Stimulated activated CD4-positive, alpha-beta T cell treated with anti-CD3 and anti-CD28 coated beads, Interleukin-1b, Interleukin-23, amount 100 ng/mL, for 1 hour (primary cell): ENCODE data around the gene MUC6.

Experiments
- DNase-seq, 2 donors: peaks; one replicate each; pipeline ENCODE4 v3.0.0-alpha.2; 2020; ENCODE audit warnings: low read depth in 2 of 2

Gene MUC6

DNA sequence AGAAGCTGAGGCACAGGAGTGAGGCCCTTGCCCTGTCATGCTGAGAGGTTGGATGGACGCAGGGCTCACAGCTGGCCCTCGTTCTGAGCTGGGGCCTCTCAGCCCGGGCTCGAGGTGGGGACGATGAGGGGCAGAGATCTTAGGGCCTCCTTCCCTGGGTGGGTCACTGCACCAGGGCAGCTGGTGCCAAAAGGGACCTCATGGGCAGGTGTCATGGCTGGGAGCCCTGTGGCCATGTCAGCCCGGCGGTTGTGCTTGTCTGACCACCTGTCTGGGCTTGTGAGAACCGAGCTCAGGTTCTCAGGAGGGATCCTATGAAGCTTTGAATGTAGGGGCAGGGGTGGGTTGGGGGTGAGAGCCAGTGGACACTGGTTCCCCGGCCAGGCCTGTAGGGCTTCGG, 1.8 kb upstream of the MUC6 start:
- no peak for DNase-seq

DNA sequence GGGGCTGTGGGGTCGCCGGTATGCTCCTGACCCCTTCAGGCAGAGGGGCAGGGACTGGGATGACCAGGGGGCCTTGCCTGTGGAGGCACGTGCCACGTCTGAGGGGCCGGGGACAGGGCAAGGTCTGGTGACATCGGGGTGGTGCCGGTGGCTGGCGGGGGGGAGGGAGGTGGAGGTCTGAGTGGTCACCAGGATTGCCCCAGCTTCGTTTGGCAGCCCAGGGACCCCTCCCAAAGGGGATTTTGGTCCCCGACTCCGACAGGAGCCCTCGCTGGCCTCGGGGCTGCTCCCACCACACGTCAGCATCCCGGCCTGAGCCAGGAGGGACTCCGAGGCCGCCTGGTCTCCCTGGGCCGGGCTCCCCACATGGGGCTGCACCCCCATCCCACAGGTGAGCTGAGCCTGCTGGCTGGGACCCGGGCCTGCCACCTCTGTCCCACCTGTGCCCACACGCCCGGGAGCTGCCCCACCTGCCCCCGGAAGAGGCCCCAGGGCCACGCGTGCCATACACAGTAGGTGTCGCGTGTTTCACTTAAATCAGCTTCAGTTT, 1.1 kb upstream of the MUC6 start:
- DNase-seq: no peak

DNA sequence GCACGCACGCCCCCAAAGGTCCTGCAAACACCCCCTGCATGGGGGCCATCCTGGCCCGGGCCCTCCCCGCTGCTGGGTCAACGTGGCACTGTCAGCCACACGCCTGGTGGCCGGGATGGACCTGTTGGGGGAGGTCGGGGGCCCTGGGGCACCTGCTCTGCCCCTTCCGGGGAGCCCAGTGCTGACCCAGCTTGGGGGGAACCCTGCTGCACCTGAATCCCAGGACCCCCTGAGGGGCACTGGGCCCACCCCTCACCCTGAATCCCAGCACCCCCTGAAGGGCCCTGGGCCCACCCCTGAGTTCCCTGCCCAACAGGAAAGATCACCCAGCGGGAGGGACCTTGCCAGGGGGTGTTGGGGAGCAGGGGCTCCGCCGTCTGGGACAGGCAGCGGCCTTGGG, 413 bp upstream of the MUC6 start:
- no peak for DNase-seq

DNA sequence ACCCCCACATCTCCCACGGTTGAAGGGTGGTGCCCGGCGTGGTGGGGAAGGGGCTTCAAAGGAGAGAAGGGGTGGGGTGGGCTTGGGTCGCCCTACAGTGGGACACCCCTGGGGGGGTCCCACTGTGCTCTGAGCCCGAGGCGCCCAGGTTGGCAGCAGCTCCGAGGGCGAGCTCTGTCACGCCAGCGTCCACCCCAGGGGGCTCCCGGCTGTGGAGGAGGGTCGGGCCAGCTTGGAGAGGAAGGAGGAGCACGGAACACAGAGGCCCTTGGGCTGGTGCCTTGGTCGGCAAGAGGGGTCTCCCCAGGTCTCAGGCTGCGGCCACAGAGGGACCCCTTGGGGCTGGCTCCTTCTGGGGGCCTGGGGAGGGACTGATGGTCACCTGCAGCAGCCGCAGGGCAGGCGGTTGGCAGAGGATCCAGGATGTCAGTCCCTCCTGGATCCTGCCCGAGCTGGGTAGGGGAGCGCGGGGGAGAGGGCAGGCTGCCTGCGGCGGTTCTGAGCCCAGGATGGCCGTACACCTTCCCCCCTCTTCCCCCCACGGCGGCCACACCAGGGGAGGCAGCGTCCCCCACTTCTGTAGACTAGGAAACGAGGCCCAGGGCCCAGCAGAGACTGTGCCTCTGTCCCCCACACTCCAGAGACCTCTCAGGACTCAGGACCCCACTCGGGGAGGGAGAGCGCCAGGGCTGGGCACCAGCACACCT, 788 bp downstream of the MUC6 start:
- DNase-seq: no peak

DNA sequence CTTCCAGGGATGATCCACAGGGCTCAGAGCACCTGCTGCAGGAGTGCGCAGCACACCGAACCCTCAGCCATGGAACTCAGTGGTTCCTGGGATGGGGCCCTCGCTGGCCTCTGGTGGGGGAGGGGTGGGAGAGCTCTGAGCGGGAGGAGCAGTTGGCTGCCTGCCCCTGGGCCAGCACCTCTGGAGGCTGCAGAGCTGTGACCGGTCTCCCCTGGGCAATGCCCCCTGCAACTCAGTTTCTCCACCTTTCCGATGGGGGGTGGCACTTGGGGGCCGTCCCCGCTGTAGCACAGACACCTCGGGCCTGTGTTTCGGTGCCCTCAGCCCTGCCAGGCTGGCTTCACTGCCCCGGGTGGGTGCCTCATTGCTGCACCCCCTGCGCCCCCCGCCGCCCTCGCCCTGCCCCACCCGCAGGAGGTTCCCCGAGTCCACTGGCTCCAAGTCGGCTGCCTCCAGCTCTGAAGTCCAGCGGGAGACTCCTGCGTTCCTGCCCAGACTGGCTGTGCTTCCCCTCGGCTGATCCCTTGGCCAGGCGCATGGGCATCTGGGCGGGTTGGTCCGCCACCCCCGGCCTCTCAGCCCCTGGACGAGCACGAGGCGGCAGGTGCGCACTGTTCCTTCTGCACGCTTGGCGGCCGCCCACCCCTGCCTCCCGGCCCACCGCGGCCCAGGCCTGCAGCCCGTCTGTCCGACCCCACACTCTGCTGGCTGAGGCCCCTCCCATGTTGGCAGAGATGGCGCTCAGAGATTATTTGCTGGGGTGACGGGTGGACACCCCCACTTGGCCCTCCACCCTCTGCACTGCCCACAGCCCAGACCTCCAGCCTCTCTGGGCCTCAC, 1.8 kb downstream of the MUC6 start:
- no peak for DNase-seq

DNA sequence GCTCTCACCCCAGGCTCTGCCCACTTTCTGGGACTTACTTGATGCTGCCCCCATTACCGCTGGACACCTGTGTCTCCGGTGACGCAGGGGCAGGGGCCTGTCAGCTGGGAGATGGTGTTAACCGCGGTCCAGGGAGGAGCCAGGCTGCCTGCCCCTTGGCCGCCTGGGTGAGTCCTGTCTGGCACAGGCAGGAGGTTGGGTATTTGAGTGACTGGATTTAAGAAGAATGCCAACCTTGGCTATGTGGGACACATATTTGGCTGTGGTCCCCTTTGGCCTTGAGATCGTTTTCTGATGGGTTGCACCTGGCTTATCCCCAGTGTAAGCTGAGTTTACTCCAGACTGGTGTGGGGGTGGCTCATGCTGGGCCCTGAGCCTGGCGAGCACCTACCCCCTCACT, 2.5 kb downstream of the MUC6 start:
- DNase-seq: no peak

DNA sequence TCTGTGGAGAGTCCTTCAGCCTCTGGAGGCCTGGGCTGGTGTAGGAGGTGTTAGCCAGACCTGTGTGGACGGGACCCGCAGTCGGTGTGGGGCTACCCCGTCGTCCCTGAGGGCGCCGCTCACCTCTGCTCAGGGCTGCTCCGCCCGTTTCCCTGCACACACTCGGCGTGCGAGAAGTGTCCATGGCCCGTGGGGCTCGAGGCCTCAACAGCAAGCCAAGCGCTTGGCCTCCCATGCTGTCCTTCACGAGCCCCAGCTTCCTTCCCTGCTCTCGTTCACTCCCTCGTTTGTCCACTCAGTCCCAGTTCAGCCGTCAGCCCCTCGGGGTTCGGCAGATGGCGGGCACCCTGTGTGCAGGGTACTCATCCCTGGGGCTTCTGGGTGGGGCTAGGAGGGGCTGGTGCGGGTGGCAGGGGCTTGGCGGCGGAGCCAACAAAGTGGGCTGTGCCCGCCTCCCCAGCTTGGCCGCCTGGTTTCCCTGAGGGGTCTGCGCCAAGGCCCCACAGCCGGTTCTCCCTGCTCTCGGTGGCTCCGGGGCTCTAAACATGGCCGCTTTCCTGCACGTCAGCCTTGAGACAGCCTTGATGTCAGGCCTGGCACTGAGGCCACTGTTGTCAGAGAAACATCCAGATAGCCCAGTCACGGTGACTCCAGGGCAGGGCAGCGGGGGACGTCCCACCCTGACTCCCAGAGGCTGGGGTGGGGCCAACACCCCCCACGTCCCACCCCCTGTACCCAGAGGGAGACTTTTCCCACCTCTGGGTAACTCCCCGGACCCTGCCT, 3.3 kb downstream of the MUC6 start:
- no peak for DNase-seq

DNA sequence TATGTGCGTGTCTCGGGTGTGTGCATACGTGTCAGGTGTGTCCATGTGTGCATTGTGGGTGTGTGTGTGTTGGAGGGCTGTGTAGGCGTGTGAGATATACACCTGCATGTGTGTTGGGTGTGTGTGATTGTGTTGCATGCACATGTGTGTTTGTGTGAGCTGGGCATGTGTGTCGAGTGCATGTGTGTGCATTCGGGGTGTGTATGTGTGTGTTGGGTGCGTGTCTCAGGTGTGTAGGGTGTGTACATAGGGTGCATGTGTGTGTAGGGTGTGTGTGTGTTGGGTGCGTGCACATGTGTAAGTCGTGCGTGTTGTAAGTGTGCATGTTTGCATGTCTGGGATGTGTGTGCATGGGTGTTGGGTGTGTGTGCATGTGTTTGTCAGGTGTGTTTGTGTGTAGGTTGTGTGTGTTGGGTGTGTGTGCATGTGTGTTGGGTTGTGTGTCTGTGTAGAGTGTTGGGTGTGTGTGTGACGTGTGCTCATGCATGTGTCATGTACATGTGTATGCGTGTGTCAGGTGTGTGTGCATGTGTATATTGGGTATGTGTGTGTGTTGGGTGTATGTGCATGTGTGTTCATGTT, 4.1 kb downstream of the MUC6 start:
- no peak for DNase-seq

DNA sequence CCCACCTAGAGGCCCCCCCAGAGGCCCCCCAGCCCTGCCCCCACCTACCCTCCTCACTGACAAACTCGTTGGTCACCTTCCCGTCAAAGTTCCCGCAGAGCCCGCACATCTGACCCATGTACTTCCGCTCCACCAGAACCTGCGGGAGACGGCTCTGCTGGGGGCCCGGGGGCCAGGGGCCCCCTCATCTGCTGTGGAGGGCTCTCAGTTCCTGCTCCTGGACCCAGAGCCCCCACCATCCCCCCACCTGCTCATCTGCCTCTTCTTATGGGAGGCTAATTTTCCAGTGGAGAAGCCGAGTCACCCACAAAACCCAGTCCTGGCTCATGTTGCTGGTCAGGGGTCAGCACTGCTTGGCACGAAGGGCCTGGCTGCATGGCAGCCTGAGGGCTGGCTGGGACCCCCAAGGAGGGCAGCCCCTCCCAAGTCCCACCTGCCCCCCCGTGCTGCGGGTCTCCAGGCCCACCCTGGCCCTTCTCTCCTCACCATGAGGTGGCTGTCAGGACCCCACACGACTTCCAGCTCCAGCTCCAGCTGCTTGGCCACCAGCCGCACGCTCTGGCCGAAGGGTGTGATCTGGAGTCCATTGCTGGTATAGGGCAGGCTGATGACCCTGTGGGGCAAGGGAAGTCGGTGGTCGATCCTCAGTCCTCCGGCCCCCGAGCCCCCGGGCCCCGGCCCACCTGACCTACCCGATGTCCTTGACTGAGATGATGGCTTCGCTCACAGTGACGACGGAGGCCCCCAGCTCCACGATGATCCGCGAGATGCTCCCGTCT, 5.2 kb downstream of the MUC6 start:
- DNase-seq: no peak

DNA sequence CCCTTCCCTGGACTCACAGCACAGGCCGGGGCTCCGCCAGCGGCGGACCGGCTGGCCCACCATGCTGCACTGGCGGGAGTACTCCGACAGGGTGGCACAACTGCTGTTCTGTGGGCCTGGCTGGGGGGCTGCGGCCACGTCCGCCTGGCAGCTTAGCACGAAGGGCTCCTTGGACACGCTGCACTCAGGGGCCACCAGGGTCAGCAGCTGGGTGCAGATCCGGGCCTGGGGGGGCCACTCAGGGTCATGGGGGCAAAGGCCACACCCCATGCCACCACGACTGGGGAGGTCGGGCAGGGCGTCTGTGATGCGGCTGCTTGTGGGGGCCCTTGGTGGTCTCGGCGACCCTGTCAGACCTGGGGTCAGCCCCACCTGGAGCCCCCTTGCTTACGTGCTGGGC, 6.0 kb downstream of the MUC6 start:
- no peak for DNase-seq

DNA sequence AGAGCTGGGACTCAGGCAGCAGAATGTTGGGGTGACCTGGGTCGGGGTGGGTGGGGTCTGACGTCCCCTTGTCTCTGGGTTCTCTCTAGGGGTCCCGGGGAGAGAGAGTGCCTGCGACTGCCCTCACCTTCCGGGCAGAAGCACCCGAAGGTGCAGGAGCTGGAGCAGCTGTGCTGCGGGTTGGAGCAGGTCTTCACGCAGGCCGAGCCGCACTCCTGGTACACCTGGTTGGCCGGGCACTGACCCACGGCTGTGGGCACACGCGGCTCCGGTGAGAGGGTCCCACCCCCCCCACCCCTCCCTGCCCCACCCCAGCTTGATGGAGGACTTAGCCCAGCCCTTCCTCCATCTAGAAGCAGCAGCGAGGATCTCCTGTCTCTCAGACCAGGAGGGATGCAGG, 6.4 kb downstream of the MUC6 start:
- no peak for DNase-seq

DNA sequence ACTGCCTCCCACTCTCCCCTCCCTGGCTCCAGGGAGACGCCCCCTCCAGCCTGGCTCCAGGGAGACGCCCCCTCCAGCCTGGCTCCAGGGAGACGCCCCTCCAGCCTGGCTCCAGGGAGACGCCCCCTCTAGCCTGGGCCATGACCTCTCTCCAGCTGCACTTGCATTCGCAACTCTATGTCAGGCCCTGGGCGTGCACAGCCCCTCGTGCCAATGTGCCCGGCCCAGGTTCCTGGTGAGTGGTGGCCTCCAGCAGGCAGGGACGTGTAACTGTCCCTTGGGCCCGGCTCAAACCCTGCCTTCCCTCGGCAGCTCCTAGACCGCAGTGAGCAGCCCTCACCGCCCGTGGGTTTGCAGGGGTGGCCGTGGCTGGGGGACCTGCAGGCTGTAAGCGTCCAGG, 6.9 kb downstream of the MUC6 start:
- no peak for DNase-seq

DNA sequence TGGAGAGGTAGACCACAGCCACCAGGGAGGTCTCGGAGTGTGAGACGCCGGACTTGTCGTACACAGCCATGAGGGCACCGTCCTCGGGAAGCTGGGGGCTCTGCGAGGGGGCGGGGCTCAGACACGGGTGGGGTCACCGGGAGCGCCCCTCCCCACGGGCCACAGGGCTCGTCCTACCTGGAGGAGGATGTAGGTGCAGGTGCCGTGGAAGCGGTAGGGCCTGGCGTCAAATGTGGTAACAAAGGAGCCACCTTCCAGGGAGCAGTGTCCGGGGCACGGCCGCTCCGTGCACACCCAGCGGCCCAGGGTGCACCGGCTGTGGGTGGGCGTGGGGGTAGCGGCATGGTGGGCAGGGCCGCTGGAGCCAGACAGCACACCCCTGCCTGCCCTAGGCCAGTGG, 7.5 kb downstream of the MUC6 start:
- no peak for DNase-seq

DNA sequence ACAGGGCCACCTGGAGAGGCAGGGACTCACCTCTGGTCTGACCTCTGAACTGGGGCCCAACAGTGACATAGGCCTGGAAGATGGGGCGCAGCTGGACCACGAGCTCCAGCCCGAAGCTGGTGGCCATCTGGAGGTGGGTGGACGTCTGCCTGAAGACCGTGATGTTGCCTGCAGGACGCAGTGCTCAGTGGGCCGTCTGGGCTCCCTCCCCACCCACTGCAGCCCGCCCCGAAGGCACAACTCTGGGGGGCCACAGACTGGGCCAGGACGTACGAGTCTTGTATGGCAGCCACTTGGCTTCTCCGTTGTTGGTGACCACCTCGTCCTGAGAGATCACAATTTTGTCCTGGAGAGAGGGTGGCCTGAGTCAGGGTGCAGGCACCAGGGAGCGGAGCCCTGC, 7.9 kb downstream of the MUC6 start:
- DNase-seq: no peak

DNA sequence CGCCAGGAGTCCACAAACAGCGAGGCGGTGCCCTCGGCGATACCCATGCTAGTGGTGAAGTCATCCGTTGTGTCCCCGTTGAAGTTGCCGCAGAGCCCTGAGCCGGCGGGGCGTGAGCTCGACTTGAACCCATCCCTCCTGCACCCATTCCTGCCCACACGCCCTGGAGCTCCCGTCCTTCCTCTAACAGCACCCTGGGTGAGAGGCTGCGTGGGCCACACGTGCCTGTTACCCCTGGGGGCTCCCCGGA, 8.3 kb downstream of the MUC6 start:
- no peak for DNase-seq

DNA sequence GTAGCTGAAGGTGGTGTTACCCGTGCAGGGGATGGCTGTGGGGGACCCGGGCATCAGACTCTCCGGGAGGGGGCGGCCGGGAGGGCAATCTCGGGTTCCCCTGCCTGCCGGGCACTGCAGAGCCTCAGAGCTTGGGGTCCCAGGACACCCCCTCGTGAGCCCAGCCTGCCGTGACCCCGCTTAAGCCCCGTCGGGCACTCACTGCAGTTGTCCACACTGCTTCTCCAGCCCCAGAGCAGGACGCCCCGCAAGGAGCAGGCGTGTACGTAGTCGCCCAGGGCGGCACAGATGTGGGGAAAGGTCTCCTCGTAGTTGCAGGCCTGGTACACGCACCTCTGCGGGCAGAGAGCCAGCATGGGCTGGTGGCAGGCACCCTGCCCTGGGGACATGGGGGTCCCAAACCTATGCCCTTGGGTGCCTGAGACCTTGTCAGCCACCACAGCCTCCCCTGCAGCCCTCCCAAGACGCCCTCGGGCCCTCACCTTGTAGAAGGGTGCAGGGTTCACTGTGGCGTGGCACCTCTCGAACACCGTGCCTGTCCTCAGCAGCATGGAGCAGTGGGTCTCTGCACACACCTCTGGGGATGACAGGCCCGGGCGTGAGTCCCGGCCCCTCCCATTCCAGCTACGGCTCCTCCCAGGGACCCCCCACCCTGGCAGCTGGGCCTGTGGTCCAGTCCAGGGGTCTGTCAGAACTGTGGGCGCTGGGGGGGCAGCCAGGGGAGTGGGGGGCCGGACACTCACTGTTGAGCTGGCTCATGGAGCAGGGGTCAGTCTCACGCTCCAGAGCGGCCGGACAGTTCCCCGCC, 8.8 kb downstream of the MUC6 start:
- DNase-seq: no peak

DNA sequence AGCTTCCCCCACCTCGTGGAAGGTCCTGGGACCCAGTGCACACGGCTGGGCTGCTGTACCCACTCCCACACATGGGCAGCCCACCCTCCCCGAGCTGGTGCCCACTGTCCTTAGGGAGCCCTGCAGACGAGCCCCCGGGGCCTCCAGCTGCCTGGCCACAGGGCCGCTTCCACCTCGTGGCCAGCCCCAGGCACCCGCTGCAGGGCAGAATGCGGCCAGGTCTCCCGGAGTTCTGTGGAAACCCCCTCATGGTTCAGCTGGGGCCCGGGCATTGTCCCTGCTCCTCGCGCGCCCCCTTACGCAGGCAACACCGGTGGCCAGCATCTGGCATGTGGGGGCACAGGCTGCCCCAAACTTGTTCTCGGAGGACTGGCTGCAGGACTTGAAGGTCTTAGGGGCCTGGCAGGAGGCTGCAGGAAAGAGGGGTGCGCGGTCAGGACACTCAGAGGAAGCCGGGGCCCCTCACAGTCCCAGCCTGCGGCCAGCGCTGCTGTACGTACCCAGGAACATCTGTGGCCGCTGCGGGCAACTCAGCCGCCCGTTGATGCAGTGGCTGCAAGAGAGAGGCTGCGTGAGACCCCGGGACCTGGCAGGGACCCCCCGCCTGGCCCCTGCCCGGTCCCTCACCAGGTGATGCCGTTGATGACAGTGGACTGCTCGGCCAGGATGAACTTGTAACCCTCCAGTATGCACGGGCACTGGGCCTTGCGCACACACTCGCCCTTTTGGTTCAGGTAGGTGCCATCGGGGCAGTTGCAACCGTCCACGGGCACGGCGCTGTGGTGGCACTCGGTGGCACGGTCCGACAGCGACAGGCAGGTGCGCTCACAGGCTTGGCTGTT, 9.7 kb downstream of the MUC6 start:
- no peak for DNase-seq

DNA sequence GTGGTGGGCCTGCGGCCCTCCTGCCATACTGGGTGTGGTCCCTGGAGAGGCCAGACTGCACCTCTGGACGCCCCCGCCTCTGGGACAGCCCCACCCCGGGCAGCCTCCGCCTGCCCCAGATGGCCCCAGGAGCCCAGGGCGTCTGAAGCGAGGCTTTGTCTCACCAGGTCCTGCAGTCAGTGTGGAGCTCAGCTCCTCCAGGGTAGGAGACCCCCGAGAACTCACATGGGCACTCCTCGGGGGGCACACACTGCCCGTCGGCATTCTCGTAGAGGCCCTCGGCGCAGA, 10.4 kb downstream of the MUC6 start:
- DNase-seq: no peak

DNA sequence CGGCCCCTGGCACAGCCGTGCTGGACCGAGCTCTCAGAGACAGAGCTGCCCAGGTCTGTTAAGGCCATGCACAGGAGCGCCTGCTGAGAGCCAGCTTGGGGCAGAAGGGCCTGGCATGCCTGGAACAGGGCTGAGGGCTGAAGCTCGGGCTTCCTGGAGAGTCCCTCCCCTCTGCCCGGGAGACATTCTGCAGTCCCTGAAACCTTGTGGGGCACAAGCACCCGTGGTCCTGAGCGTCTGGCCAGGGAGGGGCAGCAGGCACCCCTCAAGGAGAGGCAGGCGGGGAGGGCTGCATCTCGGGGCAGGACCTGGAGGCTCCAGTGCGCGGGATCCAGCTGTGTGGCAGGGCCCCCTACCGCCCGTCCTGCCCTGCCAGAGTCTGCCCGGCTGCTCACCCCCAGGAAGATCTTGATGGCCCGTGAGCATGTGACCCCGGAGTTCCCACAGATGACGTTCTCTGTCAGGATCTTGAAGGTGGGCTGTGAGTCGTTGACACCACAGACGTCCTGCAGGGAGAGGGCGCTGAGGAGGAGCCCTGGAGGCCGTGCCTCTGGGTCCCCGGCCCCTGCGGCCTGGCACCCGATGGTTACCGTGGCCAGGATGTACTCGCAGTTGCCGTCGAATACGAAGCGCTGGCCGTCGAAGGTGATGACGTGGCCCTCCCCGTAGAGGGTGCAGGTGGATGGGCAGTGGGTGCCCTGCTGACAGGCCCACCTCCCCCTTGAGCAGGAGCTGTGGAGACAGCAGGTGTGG, 10.9 kb downstream of the MUC6 start:
- no peak for DNase-seq
